SK-N-MC (cell line): Measurements from ENCODE around the gene WNK1.

Source experiments
- EZH2 ChIP-seq: fragments of 200-600 bp; sonication (generic); IDR thresholded peaks from one replicate; pipeline ENCODE4 v1.6.1; 2017; ENCODE audit warnings: antibody characterized with exemption
- POLR2AphosphoS5 ChIP-seq: IDR thresholded peaks from 2 replicates; pipeline ENCODE4 v1.6.1; 2012; ENCODE audit warnings: mild to moderate bottlenecking, low read depth, low read length, borderline replicate concordance

DNA sequence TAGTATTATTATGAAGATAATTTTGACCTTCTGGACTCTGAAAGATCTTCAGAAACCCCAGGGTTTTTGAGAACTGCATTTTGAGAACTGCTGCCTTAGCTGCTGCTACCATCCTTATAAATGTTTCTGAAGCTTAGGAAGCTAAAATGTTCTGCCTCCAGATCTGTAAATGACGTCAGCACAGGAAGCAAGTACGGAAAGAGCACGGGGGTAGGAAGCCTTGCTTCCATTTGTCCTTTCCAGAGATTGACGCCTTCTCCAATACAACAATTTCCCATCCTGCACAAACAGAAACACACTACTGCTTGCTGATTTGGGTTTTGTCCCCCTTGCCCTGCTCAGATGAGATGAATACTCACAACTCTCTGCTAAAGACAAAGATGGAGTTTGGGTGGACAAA lies 179.2 kb downstream of the WNK1 start:
- no peak for TF ChIP-seq EZH2
- no peak for TF ChIP-seq POLR2AphosphoS5
